WTC11 (cell line): ENCODE data around the gene FHAD1. TPM values are rescaled to one million over a fixed set of nuclear protein-coding genes. Genes with fewer than 3 reads are reported as not detected.

Source experiments
- ATAC-seq: fragments of 200-7000 bp; cut with Tn5 transposase; 2 replicates; pipeline ENCODE4 v1.10.0; 2021; ENCODE audit warnings: mild to moderate bottlenecking, moderate library complexity
- CTCF ChIA-PET: fragments of 300-600 bp; sonication (Branson Sonifier 250); formaldehyde crosslinking; loops from one replicate; lab custom pipeline; 2021; ENCODE audit warnings: antibody characterized with exemption; lab: Charles Lee
- POLR2A ChIA-PET: fragments of 350-600 bp; sonication (Branson Sonifier 250); formaldehyde crosslinking; loops from one replicate; lab custom pipeline; 2021; ENCODE audit warnings: antibody characterized with exemption; lab: Charles Lee
- DNase-seq: peaks from one replicate; pipeline ENCODE4 v3.0.0; 2021; ENCODE audit warnings: low spot score
- H3K27ac Mint-ChIP-seq: 2 replicates; pipeline ENCODE4 v1.8.0; 2021; ENCODE audit warnings: mixed read lengths
- H3K27me3 Mint-ChIP-seq: 2 replicates; pipeline ENCODE4 v1.8.0; 2021; ENCODE audit warnings: low read depth, mild to moderate bottlenecking, moderate library complexity, mixed read lengths
- H3K36me3 Mint-ChIP-seq: 2 replicates; pipeline ENCODE4 v1.8.0; 2021; ENCODE audit warnings: mixed read lengths
- H3K4me1 Mint-ChIP-seq: 2 replicates; pipeline ENCODE4 v1.8.0; 2022; ENCODE audit warnings: mixed read lengths
- H3K4me3 Mint-ChIP-seq: 2 replicates; pipeline ENCODE4 v1.8.0; 2021; ENCODE audit warnings: mild to moderate bottlenecking, moderate library complexity, mixed read lengths
- H3K9me3 Mint-ChIP-seq: 2 replicates; pipeline ENCODE4 v1.8.0; 2021; ENCODE audit warnings: mixed read lengths
- GRHL2 ChIP-seq: fragments of 250-450 bp; sonication (Bioruptor Pico); IDR thresholded peaks from 2 replicates; pipeline ENCODE4 v1.8.0; 2022; ENCODE audit warnings: mild to moderate bottlenecking, moderate library complexity; ENCODE audit not compliant: insufficient replicate concordance, severe bottlenecking
- NFE2L1 ChIP-seq: sonication (generic); formaldehyde crosslinking; IDR thresholded peaks from 2 replicates; pipeline ENCODE4 v1.8.1; 2023; ENCODE audit warnings: missing genetic modification reagents
- NFYB ChIP-seq: sonication (generic); formaldehyde crosslinking; conservative IDR thresholded peaks from 2 replicates; pipeline ENCODE4 v1.8.0; 2022; ENCODE audit warnings: low read depth, missing genetic modification reagents
- NR1H2 ChIP-seq: sonication (generic); formaldehyde crosslinking; IDR thresholded peaks from 2 replicates; pipeline ENCODE4 v1.9.0; 2021; ENCODE audit warnings: mild to moderate bottlenecking, moderate library complexity, missing genetic modification reagents
- NR2C2 ChIP-seq: sonication (generic); formaldehyde crosslinking; IDR thresholded peaks from 2 replicates; pipeline ENCODE4 v1.8.0; 2022; ENCODE audit warnings: mild to moderate bottlenecking, missing genetic modification reagents
- ZNF416 ChIP-seq: fragments of 250-450 bp; sonication (Bioruptor Pico); IDR thresholded peaks from 2 replicates; pipeline ENCODE4 v1.9.0; 2021; ENCODE audit warnings: mild to moderate bottlenecking, inconsistent platforms
- total RNA-seq: library from RNA; stranded (reverse); gene quantifications from 3 replicates; pipeline ENCODE4 v1.2.3, GENCODE V29; 2021
- TF ChIP-seq, protein P1 (sequence below): sonication (generic); formaldehyde crosslinking; IDR thresholded peaks from 2 replicates; pipeline ENCODE4 v1.8.1; 2023; ENCODE audit warnings: mild to moderate bottlenecking, missing genetic modification reagents, borderline replicate concordance
- TF ChIP-seq, protein P2 (sequence below): sonication (generic); formaldehyde crosslinking; conservative IDR thresholded peaks from 2 replicates; pipeline ENCODE4 v1.8.1; 2023; ENCODE audit warnings: mild to moderate bottlenecking, low read depth, missing genetic modification reagents, moderate library complexity
- TF ChIP-seq, protein P3 (sequence below): fragments of 250-450 bp; sonication (Bioruptor Pico); IDR thresholded peaks from 2 replicates; pipeline ENCODE4 v2.1.2; 2022; ENCODE audit warnings: mild to moderate bottlenecking, moderate library complexity
- TF ChIP-seq, protein P4 (sequence below): fragments of 250-450 bp; sonication (Bioruptor Pico); IDR thresholded peaks from 2 replicates; pipeline ENCODE4 v1.9.0; 2021; ENCODE audit warnings: mild to moderate bottlenecking, borderline replicate concordance
- TF ChIP-seq, protein P5 (sequence below): sonication (generic); formaldehyde crosslinking; IDR thresholded peaks from 2 replicates; pipeline ENCODE4 v1.8.0; 2022; ENCODE audit warnings: missing genetic modification reagents

The FHAD1 gene
- total RNA-seq, 1 experiment from 2014 or later: 3.0 TPM

DNA sequence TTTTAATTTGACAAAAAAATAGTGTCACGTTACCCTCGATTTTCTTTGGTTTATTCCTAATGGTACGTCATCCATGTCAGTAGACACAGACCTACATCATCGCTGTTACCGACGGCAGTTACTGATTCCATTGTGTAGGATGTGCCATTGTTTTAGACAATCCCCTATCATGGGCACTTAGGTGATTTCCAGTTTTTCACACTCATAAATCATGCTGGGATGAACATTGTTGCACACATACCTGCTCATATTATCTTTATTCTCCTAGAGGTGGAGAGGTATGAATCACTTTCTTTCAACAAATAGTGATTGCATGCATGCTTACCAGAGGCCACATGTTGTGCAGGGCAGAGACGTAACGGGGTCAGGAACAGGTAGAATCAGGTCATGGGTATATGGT lies 83.0 kb downstream of the FHAD1 start:
- TF ChIP-seq NFE2L1 (CRISPR knock-in tag) (no peak), NR2C2 (CRISPR knock-in tag) (no peak), ZNF416 (no peak), NR1H2 (CRISPR knock-in tag) (no peak), NFYB (no peak), GRHL2 (CRISPR knock-in tag) (no peak)
- TF ChIP-seq, protein P1, sequence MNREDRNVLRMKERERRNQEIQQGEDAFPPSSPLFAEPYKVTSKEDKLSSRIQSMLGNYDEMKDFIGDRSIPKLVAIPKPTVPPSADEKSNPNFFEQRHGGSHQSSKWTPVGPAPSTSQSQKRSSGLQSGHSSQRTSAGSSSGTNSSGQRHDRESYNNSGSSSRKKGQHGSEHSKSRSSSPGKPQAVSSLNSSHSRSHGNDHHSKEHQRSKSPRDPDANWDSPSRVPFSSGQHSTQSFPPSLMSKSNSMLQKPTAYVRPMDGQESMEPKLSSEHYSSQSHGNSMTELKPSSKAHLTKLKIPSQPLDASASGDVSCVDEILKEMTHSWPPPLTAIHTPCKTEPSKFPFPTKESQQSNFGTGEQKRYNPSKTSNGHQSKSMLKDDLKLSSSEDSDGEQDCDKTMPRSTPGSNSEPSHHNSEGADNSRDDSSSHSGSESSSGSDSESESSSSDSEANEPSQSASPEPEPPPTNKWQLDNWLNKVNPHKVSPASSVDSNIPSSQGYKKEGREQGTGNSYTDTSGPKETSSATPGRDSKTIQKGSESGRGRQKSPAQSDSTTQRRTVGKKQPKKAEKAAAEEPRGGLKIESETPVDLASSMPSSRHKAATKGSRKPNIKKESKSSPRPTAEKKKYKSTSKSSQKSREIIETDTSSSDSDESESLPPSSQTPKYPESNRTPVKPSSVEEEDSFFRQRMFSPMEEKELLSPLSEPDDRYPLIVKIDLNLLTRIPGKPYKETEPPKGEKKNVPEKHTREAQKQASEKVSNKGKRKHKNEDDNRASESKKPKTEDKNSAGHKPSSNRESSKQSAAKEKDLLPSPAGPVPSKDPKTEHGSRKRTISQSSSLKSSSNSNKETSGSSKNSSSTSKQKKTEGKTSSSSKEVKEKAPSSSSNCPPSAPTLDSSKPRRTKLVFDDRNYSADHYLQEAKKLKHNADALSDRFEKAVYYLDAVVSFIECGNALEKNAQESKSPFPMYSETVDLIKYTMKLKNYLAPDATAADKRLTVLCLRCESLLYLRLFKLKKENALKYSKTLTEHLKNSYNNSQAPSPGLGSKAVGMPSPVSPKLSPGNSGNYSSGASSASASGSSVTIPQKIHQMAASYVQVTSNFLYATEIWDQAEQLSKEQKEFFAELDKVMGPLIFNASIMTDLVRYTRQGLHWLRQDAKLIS (CRISPR knock-in tag): no peak
- TF ChIP-seq, protein P2, sequence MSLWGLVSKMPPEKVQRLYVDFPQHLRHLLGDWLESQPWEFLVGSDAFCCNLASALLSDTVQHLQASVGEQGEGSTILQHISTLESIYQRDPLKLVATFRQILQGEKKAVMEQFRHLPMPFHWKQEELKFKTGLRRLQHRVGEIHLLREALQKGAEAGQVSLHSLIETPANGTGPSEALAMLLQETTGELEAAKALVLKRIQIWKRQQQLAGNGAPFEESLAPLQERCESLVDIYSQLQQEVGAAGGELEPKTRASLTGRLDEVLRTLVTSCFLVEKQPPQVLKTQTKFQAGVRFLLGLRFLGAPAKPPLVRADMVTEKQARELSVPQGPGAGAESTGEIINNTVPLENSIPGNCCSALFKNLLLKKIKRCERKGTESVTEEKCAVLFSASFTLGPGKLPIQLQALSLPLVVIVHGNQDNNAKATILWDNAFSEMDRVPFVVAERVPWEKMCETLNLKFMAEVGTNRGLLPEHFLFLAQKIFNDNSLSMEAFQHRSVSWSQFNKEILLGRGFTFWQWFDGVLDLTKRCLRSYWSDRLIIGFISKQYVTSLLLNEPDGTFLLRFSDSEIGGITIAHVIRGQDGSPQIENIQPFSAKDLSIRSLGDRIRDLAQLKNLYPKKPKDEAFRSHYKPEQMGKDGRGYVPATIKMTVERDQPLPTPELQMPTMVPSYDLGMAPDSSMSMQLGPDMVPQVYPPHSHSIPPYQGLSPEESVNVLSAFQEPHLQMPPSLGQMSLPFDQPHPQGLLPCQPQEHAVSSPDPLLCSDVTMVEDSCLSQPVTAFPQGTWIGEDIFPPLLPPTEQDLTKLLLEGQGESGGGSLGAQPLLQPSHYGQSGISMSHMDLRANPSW (CRISPR knock-in tag): no peak
- TF ChIP-seq, protein P3, sequence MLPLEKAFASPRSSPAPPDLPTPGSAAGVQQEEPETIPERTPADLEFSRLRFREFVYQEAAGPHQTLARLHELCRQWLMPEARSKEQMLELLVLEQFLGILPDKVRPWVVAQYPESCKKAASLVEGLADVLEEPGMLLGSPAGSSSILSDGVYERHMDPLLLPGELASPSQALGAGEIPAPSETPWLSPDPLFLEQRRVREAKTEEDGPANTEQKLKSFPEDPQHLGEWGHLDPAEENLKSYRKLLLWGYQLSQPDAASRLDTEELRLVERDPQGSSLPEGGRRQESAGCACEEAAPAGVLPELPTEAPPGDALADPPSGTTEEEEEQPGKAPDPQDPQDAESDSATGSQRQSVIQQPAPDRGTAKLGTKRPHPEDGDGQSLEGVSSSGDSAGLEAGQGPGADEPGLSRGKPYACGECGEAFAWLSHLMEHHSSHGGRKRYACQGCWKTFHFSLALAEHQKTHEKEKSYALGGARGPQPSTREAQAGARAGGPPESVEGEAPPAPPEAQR (CRISPR knock-in tag): no peak
- TF ChIP-seq, protein P4, sequence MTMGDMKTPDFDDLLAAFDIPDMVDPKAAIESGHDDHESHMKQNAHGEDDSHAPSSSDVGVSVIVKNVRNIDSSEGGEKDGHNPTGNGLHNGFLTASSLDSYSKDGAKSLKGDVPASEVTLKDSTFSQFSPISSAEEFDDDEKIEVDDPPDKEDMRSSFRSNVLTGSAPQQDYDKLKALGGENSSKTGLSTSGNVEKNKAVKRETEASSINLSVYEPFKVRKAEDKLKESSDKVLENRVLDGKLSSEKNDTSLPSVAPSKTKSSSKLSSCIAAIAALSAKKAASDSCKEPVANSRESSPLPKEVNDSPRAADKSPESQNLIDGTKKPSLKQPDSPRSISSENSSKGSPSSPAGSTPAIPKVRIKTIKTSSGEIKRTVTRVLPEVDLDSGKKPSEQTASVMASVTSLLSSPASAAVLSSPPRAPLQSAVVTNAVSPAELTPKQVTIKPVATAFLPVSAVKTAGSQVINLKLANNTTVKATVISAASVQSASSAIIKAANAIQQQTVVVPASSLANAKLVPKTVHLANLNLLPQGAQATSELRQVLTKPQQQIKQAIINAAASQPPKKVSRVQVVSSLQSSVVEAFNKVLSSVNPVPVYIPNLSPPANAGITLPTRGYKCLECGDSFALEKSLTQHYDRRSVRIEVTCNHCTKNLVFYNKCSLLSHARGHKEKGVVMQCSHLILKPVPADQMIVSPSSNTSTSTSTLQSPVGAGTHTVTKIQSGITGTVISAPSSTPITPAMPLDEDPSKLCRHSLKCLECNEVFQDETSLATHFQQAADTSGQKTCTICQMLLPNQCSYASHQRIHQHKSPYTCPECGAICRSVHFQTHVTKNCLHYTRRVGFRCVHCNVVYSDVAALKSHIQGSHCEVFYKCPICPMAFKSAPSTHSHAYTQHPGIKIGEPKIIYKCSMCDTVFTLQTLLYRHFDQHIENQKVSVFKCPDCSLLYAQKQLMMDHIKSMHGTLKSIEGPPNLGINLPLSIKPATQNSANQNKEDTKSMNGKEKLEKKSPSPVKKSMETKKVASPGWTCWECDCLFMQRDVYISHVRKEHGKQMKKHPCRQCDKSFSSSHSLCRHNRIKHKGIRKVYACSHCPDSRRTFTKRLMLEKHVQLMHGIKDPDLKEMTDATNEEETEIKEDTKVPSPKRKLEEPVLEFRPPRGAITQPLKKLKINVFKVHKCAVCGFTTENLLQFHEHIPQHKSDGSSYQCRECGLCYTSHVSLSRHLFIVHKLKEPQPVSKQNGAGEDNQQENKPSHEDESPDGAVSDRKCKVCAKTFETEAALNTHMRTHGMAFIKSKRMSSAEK (CRISPR knock-in tag): no peak
- TF ChIP-seq, protein P5, sequence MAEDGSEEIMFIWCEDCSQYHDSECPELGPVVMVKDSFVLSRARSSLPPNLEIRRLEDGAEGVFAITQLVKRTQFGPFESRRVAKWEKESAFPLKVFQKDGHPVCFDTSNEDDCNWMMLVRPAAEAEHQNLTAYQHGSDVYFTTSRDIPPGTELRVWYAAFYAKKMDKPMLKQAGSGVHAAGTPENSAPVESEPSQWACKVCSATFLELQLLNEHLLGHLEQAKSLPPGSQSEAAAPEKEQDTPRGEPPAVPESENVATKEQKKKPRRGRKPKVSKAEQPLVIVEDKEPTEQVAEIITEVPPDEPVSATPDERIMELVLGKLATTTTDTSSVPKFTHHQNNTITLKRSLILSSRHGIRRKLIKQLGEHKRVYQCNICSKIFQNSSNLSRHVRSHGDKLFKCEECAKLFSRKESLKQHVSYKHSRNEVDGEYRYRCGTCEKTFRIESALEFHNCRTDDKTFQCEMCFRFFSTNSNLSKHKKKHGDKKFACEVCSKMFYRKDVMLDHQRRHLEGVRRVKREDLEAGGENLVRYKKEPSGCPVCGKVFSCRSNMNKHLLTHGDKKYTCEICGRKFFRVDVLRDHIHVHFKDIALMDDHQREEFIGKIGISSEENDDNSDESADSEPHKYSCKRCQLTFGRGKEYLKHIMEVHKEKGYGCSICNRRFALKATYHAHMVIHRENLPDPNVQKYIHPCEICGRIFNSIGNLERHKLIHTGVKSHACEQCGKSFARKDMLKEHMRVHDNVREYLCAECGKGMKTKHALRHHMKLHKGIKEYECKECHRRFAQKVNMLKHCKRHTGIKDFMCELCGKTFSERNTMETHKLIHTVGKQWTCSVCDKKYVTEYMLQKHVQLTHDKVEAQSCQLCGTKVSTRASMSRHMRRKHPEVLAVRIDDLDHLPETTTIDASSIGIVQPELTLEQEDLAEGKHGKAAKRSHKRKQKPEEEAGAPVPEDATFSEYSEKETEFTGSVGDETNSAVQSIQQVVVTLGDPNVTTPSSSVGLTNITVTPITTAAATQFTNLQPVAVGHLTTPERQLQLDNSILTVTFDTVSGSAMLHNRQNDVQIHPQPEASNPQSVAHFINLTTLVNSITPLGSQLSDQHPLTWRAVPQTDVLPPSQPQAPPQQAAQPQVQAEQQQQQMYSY (CRISPR knock-in tag): no peak
- TF ChIP-seq, all 79 proteins: peak for 0
- CTCF ChIA-PET: no interaction called here
- POLR2A ChIA-PET: no interaction called here
- Mint-ChIP-seq H3K4me1 (peaks cover 5% of the 10 kb centered on the region), H3K27ac (no peak overlapping the region), H3K9me3 (no peaks in the 10 kb centered on the region), H3K36me3 (no peaks in the 10 kb centered on the region), H3K4me3 (no peak overlapping the region), H3K27me3 (peaks cover 4% of the 10 kb centered on the region; the same call in 1 of the 2 replicates)
- DNase-seq: no peak
- no peak for ATAC-seq
